K562 (cell line): ENCODE data around the gene NEDD4L.

Experiments
- CEBPB ChIP-seq: fragments of 450-650 bp; IDR thresholded peaks from 2 replicates; pipeline ENCODE4 v1.6.1; 2016; ENCODE audit warnings: missing genetic modification characterization, missing compliant biosample characterization
- CTBP1 ChIP-seq: fragments of 450-650 bp; IDR thresholded peaks from 2 replicates; pipeline ENCODE4 v1.6.1; 2016; ENCODE audit warnings: borderline replicate concordance
- DPF2 ChIP-seq: fragments of 450-650 bp; IDR thresholded peaks from 2 replicates; pipeline ENCODE4 v1.6.1; 2016
- GABPA ChIP-seq: fragments of 200-800 bp; sonication (Bioruptor generic); conservative IDR thresholded peaks from 2 replicates; pipeline ENCODE4 v1.6.1; 2016; ENCODE audit warnings: low read depth, missing genetic modification characterization, missing compliant biosample characterization
- HDAC6 ChIP-seq: IDR thresholded peaks from 2 replicates; pipeline ENCODE4 v1.6.1; 2012; ENCODE audit warnings: low read depth, mild to moderate bottlenecking, control low read depth, inconsistent platforms, low read length, moderate library complexity
- HSF4 ChIP-seq: fragments of 250-450 bp; sonication (Bioruptor Pico); IDR thresholded peaks from 2 replicates; pipeline ENCODE4 v2.1.2; 2022; ENCODE audit warnings: mild to moderate bottlenecking, moderate library complexity, borderline replicate concordance
- SRF ChIP-seq, 2 experiments: fragments of 250-450, 450-650 bp in 1 of 2; sonication (Bioruptor Pico) in 1 of 2; sonication (generic) in 1 of 2; formaldehyde crosslinking; IDR thresholded peaks; 2 replicates each; pipeline versions ENCODE4 v1.5.0 to v1.5.1; 2020 to 2022; ENCODE audit warnings: mild to moderate bottlenecking in 1 of 2, missing genetic modification reagents in 1 of 2
- TAF1 ChIP-seq: IDR thresholded peaks from 2 replicates; pipeline ENCODE4 v1.6.1; 2011; ENCODE audit warnings: mild to moderate bottlenecking, low read length, moderate library complexity; ENCODE audit not compliant: insufficient read depth, control insufficient read depth, severe bottlenecking; ENCODE audit errors: extremely low read depth
- THRA ChIP-seq: fragments of 450-650 bp; IDR thresholded peaks from 2 replicates; pipeline ENCODE4 v1.6.1; 2017; ENCODE audit warnings: mild to moderate bottlenecking, moderate library complexity
- THRAP3 ChIP-seq: fragments of 450-650 bp; IDR thresholded peaks from 2 replicates; pipeline ENCODE4 v1.6.1; 2016; ENCODE audit warnings: mild to moderate bottlenecking, inconsistent platforms, borderline replicate concordance
- ZNF384 ChIP-seq: IDR thresholded peaks from 2 replicates; pipeline ENCODE4 v1.6.1; 2012; ENCODE audit warnings: low read depth, low read length, improper control_type of control experiment
- TF ChIP-seq, protein P1 (sequence below), 3 experiments: IDR thresholded peaks in 2 of 3; conservative IDR thresholded peaks in 1 of 3; 2 replicates each; pipeline ENCODE4 v1.5.1; 2011 to 2012; ENCODE audit warnings: low read length in 3 of 3, mild to moderate bottlenecking in 3 of 3, control low read depth in 2 of 3, improper control_type of control experiment in 1 of 3, inconsistent platforms in 1 of 3, low read depth in 1 of 3, mixed read lengths in 1 of 3, moderate library complexity in 1 of 3; ENCODE audit not compliant: insufficient read depth in 2 of 3
- TF ChIP-seq, protein P2 (sequence below): fragments of 250-450 bp; sonication (Bioruptor Pico); IDR thresholded peaks from 2 replicates; pipeline ENCODE4 v1.4.0; 2020; ENCODE audit warnings: mild to moderate bottlenecking

GRCh38 chr18:58146099-58146498, 102.1 kb downstream of the NEDD4L start:
- TF ChIP-seq, protein P1, sequence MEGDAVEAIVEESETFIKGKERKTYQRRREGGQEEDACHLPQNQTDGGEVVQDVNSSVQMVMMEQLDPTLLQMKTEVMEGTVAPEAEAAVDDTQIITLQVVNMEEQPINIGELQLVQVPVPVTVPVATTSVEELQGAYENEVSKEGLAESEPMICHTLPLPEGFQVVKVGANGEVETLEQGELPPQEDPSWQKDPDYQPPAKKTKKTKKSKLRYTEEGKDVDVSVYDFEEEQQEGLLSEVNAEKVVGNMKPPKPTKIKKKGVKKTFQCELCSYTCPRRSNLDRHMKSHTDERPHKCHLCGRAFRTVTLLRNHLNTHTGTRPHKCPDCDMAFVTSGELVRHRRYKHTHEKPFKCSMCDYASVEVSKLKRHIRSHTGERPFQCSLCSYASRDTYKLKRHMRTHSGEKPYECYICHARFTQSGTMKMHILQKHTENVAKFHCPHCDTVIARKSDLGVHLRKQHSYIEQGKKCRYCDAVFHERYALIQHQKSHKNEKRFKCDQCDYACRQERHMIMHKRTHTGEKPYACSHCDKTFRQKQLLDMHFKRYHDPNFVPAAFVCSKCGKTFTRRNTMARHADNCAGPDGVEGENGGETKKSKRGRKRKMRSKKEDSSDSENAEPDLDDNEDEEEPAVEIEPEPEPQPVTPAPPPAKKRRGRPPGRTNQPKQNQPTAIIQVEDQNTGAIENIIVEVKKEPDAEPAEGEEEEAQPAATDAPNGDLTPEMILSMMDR (IDR thresholded peaks at IDR 0.05 in 2 of 3, conservative IDR thresholded peaks at IDR 0.05 in 1 of 3; ENCODE audit: insufficient read depth in 2 of 3, low read depth in 1 of 3, low read length in 3 of 3): no peak
- no peak for TF ChIP-seq TAF1
- TF ChIP-seq THRAP3: no peak
- TF ChIP-seq CEBPB (tag): no peak
- TF ChIP-seq ZNF384: no peak
- TF ChIP-seq HDAC6: no peak
- TF ChIP-seq, protein P2, sequence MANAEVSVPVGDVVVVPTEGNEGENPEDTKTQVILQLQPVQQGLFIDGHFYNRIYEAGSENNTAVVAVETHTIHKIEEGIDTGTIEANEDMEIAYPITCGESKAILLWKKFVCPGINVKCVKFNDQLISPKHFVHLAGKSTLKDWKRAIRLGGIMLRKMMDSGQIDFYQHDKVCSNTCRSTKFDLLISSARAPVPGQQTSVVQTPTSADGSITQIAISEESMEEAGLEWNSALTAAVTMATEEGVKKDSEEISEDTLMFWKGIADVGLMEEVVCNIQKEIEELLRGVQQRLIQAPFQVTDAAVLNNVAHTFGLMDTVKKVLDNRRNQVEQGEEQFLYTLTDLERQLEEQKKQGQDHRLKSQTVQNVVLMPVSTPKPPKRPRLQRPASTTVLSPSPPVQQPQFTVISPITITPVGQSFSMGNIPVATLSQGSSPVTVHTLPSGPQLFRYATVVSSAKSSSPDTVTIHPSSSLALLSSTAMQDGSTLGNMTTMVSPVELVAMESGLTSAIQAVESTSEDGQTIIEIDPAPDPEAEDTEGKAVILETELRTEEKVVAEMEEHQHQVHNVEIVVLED (CRISPR knock-in tag): no peak
- TF ChIP-seq SRF (CRISPR knock-in tag; IDR thresholded peaks at IDR 0.05): no peak
- no peak for TF ChIP-seq DPF2
- no peak for TF ChIP-seq THRA
- no peak for TF ChIP-seq CTBP1
- no peak for TF ChIP-seq GABPA (tag)
- TF ChIP-seq HSF4 (CRISPR knock-in tag): no peak
